Measurements from ENCODE around the gene PDLIM1.

GRCh38 chr10:95304976-95305375 is 14.2 kb upstream of the PDLIM1 start:
- no peak for TF ChIP-seq CTCF (IDR thresholded peaks at IDR 0.05 in 8 of 11, conservative IDR thresholded peaks at IDR 0.05 in 3 of 11)
- no peak for TF ChIP-seq POLR2A (IDR thresholded peaks at IDR 0.05)
- no peak for TF ChIP-seq POLR2AphosphoS5 (IDR thresholded peaks at IDR 0.05)
